ENCODE measurements around the gene ALKBH5. TPM values are rescaled to one million over a fixed set of nuclear protein-coding genes. Genes with fewer than 3 reads are reported as not detected.

The ALKBH5 gene
- total and polyA plus RNA-seq, 9 of the 15 experiments (the other 6 are each of a cell fraction or from before 2014, with no cell fraction given) = 11.4 to 70.0 (median 47.4) TPM

DNA sequence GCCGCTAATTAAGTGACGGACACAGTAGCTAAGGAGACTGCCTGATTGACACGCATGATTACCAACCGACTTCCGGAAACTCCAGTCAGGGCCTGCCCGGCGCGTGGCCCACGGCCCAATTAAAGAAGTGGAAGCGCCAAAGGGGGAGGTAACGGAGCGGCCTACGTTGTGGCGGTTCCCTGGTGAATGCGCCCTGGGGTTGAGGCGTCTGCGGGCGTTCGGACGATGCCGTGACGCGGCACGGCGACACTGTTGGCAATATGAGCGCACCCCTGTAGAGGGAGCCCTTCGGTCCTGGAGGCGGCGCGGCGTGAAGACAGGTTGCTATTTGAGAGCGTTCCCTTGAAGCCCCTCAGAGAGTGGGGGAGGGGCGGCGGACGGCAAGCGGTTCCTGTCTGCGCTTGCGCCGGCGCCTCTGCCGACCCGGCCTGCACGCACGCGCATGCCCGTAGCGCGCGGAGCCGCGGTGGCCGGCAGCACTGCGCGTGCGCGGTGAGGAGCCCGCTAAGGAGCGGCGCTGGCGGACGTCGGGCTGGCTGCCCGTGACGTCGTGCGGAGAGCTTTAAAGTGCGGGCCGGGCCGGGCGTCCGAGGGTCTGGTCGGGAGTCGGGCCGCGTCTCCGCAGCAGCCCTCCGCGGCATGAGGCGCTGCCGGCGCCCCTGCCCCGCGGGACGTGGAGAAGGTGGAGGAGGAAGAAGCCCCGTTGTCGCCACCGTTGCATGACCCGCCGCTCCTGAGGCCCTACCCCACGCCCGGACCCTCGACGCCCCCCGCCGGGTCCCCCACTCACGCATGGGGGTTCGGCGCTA is at the start of gene ALKBH5 (continued):
- TF ChIP-seq USF1 (CRISPR knock-in tag; IDR thresholded peaks at IDR 0.05) (peak; percentile 78), KLF6 (CRISPR knock-in tag; IDR thresholded peaks at IDR 0.05; ENCODE audit: borderline replicate concordance) (no peak), LCOR (CRISPR knock-in tag; IDR thresholded peaks at IDR 0.05) (no peak), PTTG1 (tag; IDR thresholded peaks at IDR 0.05; ENCODE audit: low read depth) (no peak), ZKSCAN1 (IDR thresholded peaks at IDR 0.05; ENCODE audit: low read depth, low read length) (0 out of 2 replicates have a peak, but pooled peaks have one; percentile 34), CHD1 (IDR thresholded peaks at IDR 0.05; ENCODE audit: low read length) (no peak), GABPA (tag; conservative IDR thresholded peaks at IDR 0.05; ENCODE audit: low read depth) (peak; percentile 62; the same call in 1 of the 2 replicates), ZNF184 (CRISPR knock-in tag; IDR thresholded peaks at IDR 0.05) (no peak), ESRRB (CRISPR knock-in tag; IDR thresholded peaks at IDR 0.05; ENCODE audit: borderline replicate concordance) (no peak), ARID3B (CRISPR knock-in tag; IDR thresholded peaks at IDR 0.05; ENCODE audit: borderline replicate concordance) (no peak), SMARCB1 (IDR thresholded peaks at IDR 0.05; ENCODE audit: insufficient read length, low read depth) (no peak), WHSC1 (IDR thresholded peaks at IDR 0.05; ENCODE audit: low read length) (no peak), ZNF586 (CRISPR knock-in tag; conservative IDR thresholded peaks at IDR 0.05) (no peak), PHB (CRISPR knock-in tag; IDR thresholded peaks at IDR 0.05) (no peak), ZNF140 (CRISPR knock-in tag; IDR thresholded peaks at IDR 0.05) (no peak), RBM39 (optimal IDR thresholded peaks at IDR 0.05; ENCODE audit: low read depth, low read length) (peak; percentile 21)
- TF ChIP-seq, protein P1, sequence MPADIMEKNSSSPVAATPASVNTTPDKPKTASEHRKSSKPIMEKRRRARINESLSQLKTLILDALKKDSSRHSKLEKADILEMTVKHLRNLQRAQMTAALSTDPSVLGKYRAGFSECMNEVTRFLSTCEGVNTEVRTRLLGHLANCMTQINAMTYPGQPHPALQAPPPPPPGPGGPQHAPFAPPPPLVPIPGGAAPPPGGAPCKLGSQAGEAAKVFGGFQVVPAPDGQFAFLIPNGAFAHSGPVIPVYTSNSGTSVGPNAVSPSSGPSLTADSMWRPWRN (IDR thresholded peaks at IDR 0.05; ENCODE audit: low read depth) = peak; percentile 85
- TF ChIP-seq, protein P2, sequence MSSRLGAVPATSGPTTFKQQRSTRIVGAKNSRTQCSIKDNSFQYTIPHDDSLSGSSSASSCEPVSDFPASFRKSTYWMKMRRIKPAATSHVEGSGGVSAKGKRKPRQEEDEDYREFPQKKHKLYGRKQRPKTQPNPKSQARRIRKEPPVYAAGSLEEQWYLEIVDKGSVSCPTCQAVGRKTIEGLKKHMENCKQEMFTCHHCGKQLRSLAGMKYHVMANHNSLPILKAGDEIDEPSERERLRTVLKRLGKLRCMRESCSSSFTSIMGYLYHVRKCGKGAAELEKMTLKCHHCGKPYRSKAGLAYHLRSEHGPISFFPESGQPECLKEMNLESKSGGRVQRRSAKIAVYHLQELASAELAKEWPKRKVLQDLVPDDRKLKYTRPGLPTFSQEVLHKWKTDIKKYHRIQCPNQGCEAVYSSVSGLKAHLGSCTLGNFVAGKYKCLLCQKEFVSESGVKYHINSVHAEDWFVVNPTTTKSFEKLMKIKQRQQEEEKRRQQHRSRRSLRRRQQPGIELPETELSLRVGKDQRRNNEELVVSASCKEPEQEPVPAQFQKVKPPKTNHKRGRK (tag; IDR thresholded peaks at IDR 0.05) = no peak
- TF ChIP-seq, protein P3, sequence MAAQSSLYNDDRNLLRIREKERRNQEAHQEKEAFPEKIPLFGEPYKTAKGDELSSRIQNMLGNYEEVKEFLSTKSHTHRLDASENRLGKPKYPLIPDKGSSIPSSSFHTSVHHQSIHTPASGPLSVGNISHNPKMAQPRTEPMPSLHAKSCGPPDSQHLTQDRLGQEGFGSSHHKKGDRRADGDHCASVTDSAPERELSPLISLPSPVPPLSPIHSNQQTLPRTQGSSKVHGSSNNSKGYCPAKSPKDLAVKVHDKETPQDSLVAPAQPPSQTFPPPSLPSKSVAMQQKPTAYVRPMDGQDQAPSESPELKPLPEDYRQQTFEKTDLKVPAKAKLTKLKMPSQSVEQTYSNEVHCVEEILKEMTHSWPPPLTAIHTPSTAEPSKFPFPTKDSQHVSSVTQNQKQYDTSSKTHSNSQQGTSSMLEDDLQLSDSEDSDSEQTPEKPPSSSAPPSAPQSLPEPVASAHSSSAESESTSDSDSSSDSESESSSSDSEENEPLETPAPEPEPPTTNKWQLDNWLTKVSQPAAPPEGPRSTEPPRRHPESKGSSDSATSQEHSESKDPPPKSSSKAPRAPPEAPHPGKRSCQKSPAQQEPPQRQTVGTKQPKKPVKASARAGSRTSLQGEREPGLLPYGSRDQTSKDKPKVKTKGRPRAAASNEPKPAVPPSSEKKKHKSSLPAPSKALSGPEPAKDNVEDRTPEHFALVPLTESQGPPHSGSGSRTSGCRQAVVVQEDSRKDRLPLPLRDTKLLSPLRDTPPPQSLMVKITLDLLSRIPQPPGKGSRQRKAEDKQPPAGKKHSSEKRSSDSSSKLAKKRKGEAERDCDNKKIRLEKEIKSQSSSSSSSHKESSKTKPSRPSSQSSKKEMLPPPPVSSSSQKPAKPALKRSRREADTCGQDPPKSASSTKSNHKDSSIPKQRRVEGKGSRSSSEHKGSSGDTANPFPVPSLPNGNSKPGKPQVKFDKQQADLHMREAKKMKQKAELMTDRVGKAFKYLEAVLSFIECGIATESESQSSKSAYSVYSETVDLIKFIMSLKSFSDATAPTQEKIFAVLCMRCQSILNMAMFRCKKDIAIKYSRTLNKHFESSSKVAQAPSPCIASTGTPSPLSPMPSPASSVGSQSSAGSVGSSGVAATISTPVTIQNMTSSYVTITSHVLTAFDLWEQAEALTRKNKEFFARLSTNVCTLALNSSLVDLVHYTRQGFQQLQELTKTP (IDR thresholded peaks at IDR 0.05; ENCODE audit: low read depth in 1 of 2, partially characterized antibody in 2 of 2) = no peak
